ENCODE results near the gene SMAD6.
"Not testable (repeated sequence)": the region's sequence is repeated elsewhere in the genome, so short reads cannot be mapped to it uniquely, and the experiment has no call there.

The SMAD6 gene

GRCh38 chr15:66677336-66677735, 24.7 kb upstream of the SMAD6 start:
- no peak for DNase-seq

- DNase-seq = no peak
Observed at GRCh38 chr15:66679061-66679656, 22.9 kb upstream of the SMAD6 start.

- DNase-seq = no peak
Observed at GRCh38 chr15:66679657-66680108, 22.4 kb upstream of the SMAD6 start.

- no peak for DNase-seq
Observed at GRCh38 chr15:66680502-66680901, 21.5 kb upstream of the SMAD6 start.

- no peak for DNase-seq
Observed at GRCh38 chr15:66681395-66681794, 20.6 kb upstream of the SMAD6 start.

- no peak for DNase-seq
Observed at GRCh38 chr15:66682246-66682645, 19.8 kb upstream of the SMAD6 start.

GRCh38 chr15:66682865-66683264, 19.2 kb upstream of the SMAD6 start:
- peak; percentile 64 for DNase-seq

- no peak for DNase-seq
Observed at GRCh38 chr15:66684136-66684681, 17.8 kb upstream of the SMAD6 start.

GRCh38 chr15:66685638-66686150, 16.3 kb upstream of the SMAD6 start:
- DNase-seq = peak; percentile 37

- not testable (repeated sequence) for DNase-seq
Observed at GRCh38 chr15:66690912-66691311, 11.1 kb upstream of the SMAD6 start.

- no peak for DNase-seq
Observed at GRCh38 chr15:66691727-66692126, 10.3 kb upstream of the SMAD6 start.

- no peak for DNase-seq
Observed at GRCh38 chr15:66692391-66692790, 9.6 kb upstream of the SMAD6 start.

GRCh38 chr15:66692808-66693596, 9.0 kb upstream of the SMAD6 start:
- DNase-seq = no peak

GRCh38 chr15:66696770-66697169, 5.3 kb upstream of the SMAD6 start:
- DNase-seq = no peak

- peak; percentile 86 for DNase-seq
Observed at GRCh38 chr15:66698318-66698961, 3.6 kb upstream of the SMAD6 start.

GRCh38 chr15:66698971-66699370, 3.1 kb upstream of the SMAD6 start:
- no peak for DNase-seq

GRCh38 chr15:66700412-66700801, 1.6 kb upstream of the SMAD6 start:
- no peak for DNase-seq

GRCh38 chr15:66700802-66701421, 1.1 kb upstream of the SMAD6 start:
- peak; percentile 97 for DNase-seq

- peak; percentile 73 for DNase-seq
Observed at GRCh38 chr15:66701422-66702034, 508 bp upstream of the SMAD6 start.

GRCh38 chr15:66702787-66703539, 927 bp downstream of the SMAD6 start:
- no peak for DNase-seq

- DNase-seq = peak; percentile 60
Observed at GRCh38 chr15:66703540-66703941, 1.5 kb downstream of the SMAD6 start.

Measured in fibroblast of skin of back (primary cell).